ENCODE results near the gene PROKR2. TPM values are rescaled to one million over a fixed set of nuclear protein-coding genes. Genes with fewer than 3 reads are reported as not detected.

Gene PROKR2
- total and polyA plus RNA-seq, 9 of the 15 experiments (the other 6 are each of a cell fraction or from before 2014, with no cell fraction given), result not detected

GRCh38 chr20:5272268-5272667 lies 44.5 kb downstream of the PROKR2 start (continued):
- TF ChIP-seq ARID4B (CRISPR knock-in tag; IDR thresholded peaks at IDR 0.05), result no peak
- TF ChIP-seq BCOR (IDR thresholded peaks at IDR 0.05), result no peak
- no peak for TF ChIP-seq ZNF764 (CRISPR knock-in tag; IDR thresholded peaks at IDR 0.05; ENCODE audit: low read depth)
- no peak for TF ChIP-seq BRD4 (IDR thresholded peaks at IDR 0.05)
- no peak for TF ChIP-seq ZBTB33 (CRISPR knock-in tag; IDR thresholded peaks at IDR 0.05)
- TF ChIP-seq CBX2 (IDR thresholded peaks at IDR 0.05; ENCODE audit: insufficient read depth, low read length, poor library complexity, severe bottlenecking), result no peak
- TF ChIP-seq ZFP36 (IDR thresholded peaks at IDR 0.05; ENCODE audit: low read depth, low read length, partially characterized antibody), result no peak
- no peak for TF ChIP-seq FOXP4 (CRISPR knock-in tag; IDR thresholded peaks at IDR 0.05; ENCODE audit: borderline replicate concordance)
- no peak for TF ChIP-seq TCF7 (IDR thresholded peaks at IDR 0.05; ENCODE audit: borderline replicate concordance)
- TF ChIP-seq HDAC2 (IDR thresholded peaks at IDR 0.05), result no peak
- TF ChIP-seq MYC (IDR thresholded peaks at IDR 0.05; ENCODE audit: low read depth, low read length), result no peak
- TF ChIP-seq MYC (CRISPR knock-in tag; IDR thresholded peaks at IDR 0.05; ENCODE audit: borderline replicate concordance, low read depth), result no peak
